SU-DHL-6 (cell line): ENCODE results near the gene STN1.

Source experiments
- EZH2phosphoT487 ChIP-seq: fragments of 200-600 bp; sonication (generic), shearing (Covaris generic); conservative IDR thresholded peaks from 2 replicates; pipeline ENCODE4 v1.6.1; 2018; ENCODE audit warnings: mild to moderate bottlenecking, antibody characterized with exemption, low read length, moderate library complexity, mixed read lengths
- TF ChIP-seq, protein P1 (sequence below): fragments of 200-600 bp; sonication (generic); IDR thresholded peaks from one replicate; pipeline ENCODE4 v1.5.1; 2017; ENCODE audit warnings: antibody characterized with exemption, mild to moderate bottlenecking, low read length, moderate library complexity; ENCODE audit not compliant: insufficient read depth, poor library complexity, severe bottlenecking

DNA sequence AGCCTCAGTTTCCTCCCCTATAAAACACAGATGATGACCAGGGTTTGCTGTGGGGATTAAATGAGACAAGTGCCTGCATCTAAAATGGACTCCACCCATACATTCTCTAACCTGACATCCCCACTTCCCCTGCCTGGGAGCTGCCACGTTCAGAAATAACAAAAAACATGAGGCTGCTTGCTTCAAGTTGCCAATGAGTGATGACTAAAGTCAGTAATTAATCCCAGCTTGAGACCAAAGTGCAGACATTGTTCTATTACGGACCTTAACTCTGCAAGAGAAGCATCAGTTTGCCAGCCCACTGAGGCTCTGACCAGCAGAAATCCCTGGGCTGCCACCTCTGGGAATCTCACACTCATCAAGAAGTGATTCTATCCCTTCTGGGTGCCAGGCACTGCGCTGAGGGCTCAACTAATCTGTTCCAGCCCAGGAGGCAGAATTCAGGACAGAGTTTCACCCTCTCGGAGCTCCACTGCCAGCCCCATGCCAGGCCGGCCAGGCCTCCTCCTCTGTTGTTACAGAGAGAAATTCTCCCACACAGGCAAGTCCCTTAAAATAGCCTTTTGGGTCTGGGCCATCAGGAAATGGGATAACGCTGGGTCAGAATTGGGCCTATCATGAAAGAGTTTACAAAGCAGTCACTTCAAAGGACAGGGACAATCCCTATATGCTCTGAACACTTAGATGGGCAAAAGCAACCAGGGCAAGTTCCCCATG, 74.0 kb downstream of the STN1 start:
- TF ChIP-seq, protein P1, sequence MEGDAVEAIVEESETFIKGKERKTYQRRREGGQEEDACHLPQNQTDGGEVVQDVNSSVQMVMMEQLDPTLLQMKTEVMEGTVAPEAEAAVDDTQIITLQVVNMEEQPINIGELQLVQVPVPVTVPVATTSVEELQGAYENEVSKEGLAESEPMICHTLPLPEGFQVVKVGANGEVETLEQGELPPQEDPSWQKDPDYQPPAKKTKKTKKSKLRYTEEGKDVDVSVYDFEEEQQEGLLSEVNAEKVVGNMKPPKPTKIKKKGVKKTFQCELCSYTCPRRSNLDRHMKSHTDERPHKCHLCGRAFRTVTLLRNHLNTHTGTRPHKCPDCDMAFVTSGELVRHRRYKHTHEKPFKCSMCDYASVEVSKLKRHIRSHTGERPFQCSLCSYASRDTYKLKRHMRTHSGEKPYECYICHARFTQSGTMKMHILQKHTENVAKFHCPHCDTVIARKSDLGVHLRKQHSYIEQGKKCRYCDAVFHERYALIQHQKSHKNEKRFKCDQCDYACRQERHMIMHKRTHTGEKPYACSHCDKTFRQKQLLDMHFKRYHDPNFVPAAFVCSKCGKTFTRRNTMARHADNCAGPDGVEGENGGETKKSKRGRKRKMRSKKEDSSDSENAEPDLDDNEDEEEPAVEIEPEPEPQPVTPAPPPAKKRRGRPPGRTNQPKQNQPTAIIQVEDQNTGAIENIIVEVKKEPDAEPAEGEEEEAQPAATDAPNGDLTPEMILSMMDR = no peak
- TF ChIP-seq EZH2phosphoT487 = no peak
